WTC11 (cell line): ENCODE data around the gene DGKZ. TPM values are rescaled to one million over a fixed set of nuclear protein-coding genes. Genes with fewer than 3 reads are reported as not detected.

Source experiments
- ATAC-seq: fragments of 200-7000 bp; cut with Tn5 transposase; 2 replicates; pipeline ENCODE4 v1.10.0; 2021; ENCODE audit warnings: mild to moderate bottlenecking, moderate library complexity
- CTCF ChIA-PET: fragments of 300-600 bp; sonication (Branson Sonifier 250); formaldehyde crosslinking; loops from one replicate; lab custom pipeline; 2021; ENCODE audit warnings: antibody characterized with exemption; lab: Charles Lee
- POLR2A ChIA-PET: fragments of 350-600 bp; sonication (Branson Sonifier 250); formaldehyde crosslinking; loops from one replicate; lab custom pipeline; 2021; ENCODE audit warnings: antibody characterized with exemption; lab: Charles Lee
- DNase-seq: peaks from one replicate; pipeline ENCODE4 v3.0.0; 2021; ENCODE audit warnings: low spot score
- H3K27ac Mint-ChIP-seq: 2 replicates; pipeline ENCODE4 v1.8.0; 2021; ENCODE audit warnings: mixed read lengths
- H3K27me3 Mint-ChIP-seq: 2 replicates; pipeline ENCODE4 v1.8.0; 2021; ENCODE audit warnings: low read depth, mild to moderate bottlenecking, moderate library complexity, mixed read lengths
- H3K36me3 Mint-ChIP-seq: 2 replicates; pipeline ENCODE4 v1.8.0; 2021; ENCODE audit warnings: mixed read lengths
- H3K4me1 Mint-ChIP-seq: 2 replicates; pipeline ENCODE4 v1.8.0; 2022; ENCODE audit warnings: mixed read lengths
- H3K4me3 Mint-ChIP-seq: 2 replicates; pipeline ENCODE4 v1.8.0; 2021; ENCODE audit warnings: mild to moderate bottlenecking, moderate library complexity, mixed read lengths
- H3K9me3 Mint-ChIP-seq: 2 replicates; pipeline ENCODE4 v1.8.0; 2021; ENCODE audit warnings: mixed read lengths
- CBFB ChIP-seq: sonication (generic); formaldehyde crosslinking; IDR thresholded peaks from 2 replicates; pipeline ENCODE4 v1.8.1; 2022; ENCODE audit warnings: mild to moderate bottlenecking, low read depth, missing genetic modification reagents
- NFYB ChIP-seq: sonication (generic); formaldehyde crosslinking; conservative IDR thresholded peaks from 2 replicates; pipeline ENCODE4 v1.8.0; 2022; ENCODE audit warnings: low read depth, missing genetic modification reagents
- OVOL2 ChIP-seq: fragments of 250-450 bp; sonication (Bioruptor Pico); IDR thresholded peaks from 2 replicates; pipeline ENCODE4 v1.9.0; 2021; ENCODE audit warnings: mild to moderate bottlenecking, borderline replicate concordance
- PRRX2 ChIP-seq: fragments of 250-450 bp; sonication (Bioruptor Pico); IDR thresholded peaks from 2 replicates; pipeline ENCODE4 v1.8.0; 2021; ENCODE audit warnings: mild to moderate bottlenecking
- TCF7 ChIP-seq: sonication (generic); formaldehyde crosslinking; IDR thresholded peaks from 2 replicates; pipeline ENCODE4 v1.8.0; 2022; ENCODE audit warnings: mild to moderate bottlenecking, low read depth, missing genetic modification reagents, moderate library complexity
- TEAD1 ChIP-seq: sonication (generic); formaldehyde crosslinking; IDR thresholded peaks from 2 replicates; pipeline ENCODE4 v1.8.0; 2022; ENCODE audit warnings: mild to moderate bottlenecking, missing genetic modification reagents
- ZBTB21 ChIP-seq: sonication (generic); formaldehyde crosslinking; IDR thresholded peaks from 2 replicates; pipeline ENCODE4 v1.8.1; 2023; ENCODE audit warnings: mild to moderate bottlenecking, missing genetic modification reagents, borderline replicate concordance
- ZNF121 ChIP-seq: sonication (generic); formaldehyde crosslinking; IDR thresholded peaks from 2 replicates; pipeline ENCODE4 v1.8.0; 2023; ENCODE audit warnings: missing genetic modification reagents
- total RNA-seq: library from RNA; stranded (reverse); gene quantifications from 3 replicates; pipeline ENCODE4 v1.2.3, GENCODE V29; 2021
- TF ChIP-seq, protein P1 (sequence below): fragments of 250-450 bp; sonication (Bioruptor Pico); conservative IDR thresholded peaks from 2 replicates; pipeline ENCODE4 v1.9.0; 2021; ENCODE audit warnings: mild to moderate bottlenecking
- TF ChIP-seq, protein P2 (sequence below): fragments of 250-450 bp; sonication (Bioruptor Pico); IDR thresholded peaks from 2 replicates; pipeline ENCODE4 v2.1.2; 2022; ENCODE audit warnings: mild to moderate bottlenecking, moderate library complexity
- TF ChIP-seq, protein P3 (sequence below): sonication (generic); formaldehyde crosslinking; IDR thresholded peaks from 2 replicates; pipeline ENCODE4 v1.8.1; 2022; ENCODE audit warnings: mild to moderate bottlenecking, missing genetic modification reagents, moderate library complexity, borderline replicate concordance
- TF ChIP-seq, protein P4 (sequence below): sonication (generic); formaldehyde crosslinking; IDR thresholded peaks from 2 replicates; pipeline ENCODE4 v1.8.0; 2022; ENCODE audit warnings: mild to moderate bottlenecking, missing genetic modification reagents
- TF ChIP-seq, protein P5 (sequence below): fragments of 250-450 bp; sonication (Bioruptor Pico); IDR thresholded peaks from 2 replicates; pipeline ENCODE4 v1.9.0; 2021; ENCODE audit warnings: mild to moderate bottlenecking
- TF ChIP-seq, protein P6 (sequence below): sonication (generic); formaldehyde crosslinking; IDR thresholded peaks from 2 replicates; pipeline ENCODE4 v1.8.0; 2022; ENCODE audit warnings: mild to moderate bottlenecking, missing genetic modification reagents
- TF ChIP-seq, protein P7 (sequence below): sonication (generic); formaldehyde crosslinking; IDR thresholded peaks from 2 replicates; pipeline ENCODE4 v1.8.1; 2023; ENCODE audit warnings: mild to moderate bottlenecking, missing genetic modification reagents

Gene DGKZ
- total RNA-seq, 1 experiment from 2014 or later, result 139 TPM

DNA sequence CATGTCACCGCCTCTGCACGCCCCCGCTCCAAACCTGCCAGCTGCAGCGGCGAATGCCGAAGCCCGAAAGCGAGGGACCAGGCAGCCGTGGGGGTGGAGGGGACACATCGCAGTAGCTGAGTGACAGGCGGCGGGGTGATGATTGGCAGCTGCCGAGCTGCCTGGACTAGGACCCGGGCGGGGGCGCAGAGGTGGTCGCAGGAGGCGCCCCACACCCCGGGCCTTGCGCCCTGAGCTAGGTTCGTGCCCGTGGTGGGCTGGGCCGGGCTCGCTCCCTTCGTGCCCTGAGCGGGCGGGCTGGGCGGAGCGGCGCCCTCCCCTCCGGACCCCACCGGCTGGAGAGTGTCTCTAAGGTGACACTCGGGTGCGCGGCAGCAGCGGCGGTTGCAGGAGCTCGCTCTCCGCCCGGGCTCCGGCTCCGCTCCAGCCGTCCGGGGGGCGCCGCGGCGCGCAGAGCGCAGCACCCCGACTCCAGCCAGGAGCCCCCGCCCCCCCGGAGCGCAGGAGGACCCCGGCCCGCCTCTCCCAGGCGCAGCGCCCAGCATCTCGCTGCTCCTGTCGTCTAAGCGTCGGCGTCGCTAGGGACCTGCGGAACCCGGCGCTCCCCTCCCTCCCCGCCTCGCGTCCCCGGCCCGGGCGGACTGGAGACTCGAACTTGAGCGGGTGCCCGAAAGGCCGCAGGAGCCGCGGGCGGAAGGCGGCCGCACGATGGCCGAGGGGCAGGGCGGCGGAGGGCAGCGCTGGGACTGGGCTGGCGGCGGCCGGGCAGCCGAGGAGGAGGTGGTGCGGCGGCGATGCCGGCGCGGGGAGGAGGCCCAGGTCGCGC lies 14.5 kb upstream of the DGKZ start (continued):
- TF ChIP-seq CBFB (CRISPR knock-in tag) (no peak), TCF7 (CRISPR knock-in tag) (no peak)
- TF ChIP-seq, protein P1, sequence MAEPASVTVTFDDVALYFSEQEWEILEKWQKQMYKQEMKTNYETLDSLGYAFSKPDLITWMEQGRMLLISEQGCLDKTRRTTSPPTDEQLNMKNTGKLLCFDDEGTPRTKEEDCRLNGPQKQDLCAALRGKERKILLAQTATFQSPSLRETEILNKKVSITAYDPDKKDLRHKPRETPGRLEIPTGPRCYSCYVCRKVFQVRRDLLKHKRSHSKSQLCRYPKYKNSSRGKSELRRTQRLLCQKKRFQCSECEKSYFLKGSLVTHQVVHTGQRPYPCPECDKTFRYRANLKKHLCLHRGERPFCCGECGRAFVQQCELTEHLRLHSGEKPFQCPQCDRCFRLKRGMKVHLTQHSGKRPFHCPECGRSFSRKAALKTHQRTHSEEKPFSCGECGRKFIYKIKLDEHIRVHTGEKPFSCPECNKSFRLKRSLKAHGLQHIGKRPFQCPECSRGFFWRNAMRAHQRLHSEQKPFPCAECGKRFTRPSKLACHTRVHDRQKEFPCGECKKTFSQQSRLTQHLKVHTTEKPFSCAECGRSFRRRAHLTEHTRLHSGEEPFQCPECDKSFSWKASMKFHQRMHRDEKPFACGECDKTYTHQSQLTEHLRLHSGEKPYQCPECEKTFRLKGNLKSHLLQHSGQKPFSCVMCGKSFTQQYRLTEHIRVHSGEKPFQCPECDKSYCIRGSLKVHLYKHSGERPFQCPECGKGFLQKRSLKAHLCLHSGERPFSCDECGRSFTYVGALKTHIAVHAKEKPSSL (CRISPR knock-in tag), result no peak
- TF ChIP-seq, protein P2, sequence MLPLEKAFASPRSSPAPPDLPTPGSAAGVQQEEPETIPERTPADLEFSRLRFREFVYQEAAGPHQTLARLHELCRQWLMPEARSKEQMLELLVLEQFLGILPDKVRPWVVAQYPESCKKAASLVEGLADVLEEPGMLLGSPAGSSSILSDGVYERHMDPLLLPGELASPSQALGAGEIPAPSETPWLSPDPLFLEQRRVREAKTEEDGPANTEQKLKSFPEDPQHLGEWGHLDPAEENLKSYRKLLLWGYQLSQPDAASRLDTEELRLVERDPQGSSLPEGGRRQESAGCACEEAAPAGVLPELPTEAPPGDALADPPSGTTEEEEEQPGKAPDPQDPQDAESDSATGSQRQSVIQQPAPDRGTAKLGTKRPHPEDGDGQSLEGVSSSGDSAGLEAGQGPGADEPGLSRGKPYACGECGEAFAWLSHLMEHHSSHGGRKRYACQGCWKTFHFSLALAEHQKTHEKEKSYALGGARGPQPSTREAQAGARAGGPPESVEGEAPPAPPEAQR, result no peak
- TF ChIP-seq, all 79 proteins: peak for 16

DNA sequence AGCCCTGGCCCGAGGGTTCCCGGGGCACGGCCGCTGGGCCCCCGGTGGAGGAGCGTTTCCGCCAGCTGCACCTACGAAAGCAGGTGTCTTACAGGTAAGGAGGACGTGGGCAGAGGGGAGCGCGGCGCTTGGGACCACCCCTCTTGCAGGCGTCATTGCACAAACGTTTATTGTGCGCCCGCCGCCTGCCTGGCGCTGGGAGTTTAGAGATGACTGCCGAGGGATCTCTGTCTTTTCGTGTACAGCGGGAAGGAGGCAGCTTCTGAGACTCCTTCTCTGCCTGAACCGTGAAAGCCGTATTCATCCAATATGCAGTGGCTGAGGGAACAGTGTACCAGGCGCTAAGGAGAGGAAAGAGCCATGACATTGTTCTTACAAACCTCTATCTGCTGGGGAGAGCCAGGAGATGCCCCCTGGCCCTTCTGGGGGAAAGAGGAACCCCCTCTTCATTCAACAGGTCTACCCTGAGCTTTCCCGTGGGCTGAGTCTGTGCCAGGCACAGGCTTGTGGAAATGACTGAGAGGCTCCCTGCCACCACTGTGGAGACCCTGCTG lies 13.8 kb upstream of the DGKZ start:
- ATAC-seq (no peak), DNase-seq (peak; percentile 52)
- Mint-ChIP-seq H3K4me1 (peaks cover 74% of the 10 kb centered on the region), H3K36me3 (no peaks in the 10 kb centered on the region), H3K9me3 (no peaks in the 10 kb centered on the region), H3K4me3 (peak overlapping the region; percentile 68), H3K27me3 (peaks cover 53% of the 10 kb centered on the region), H3K27ac (no peak overlapping the region)
- TF ChIP-seq TEAD1 (CRISPR knock-in tag) (0 out of 2 replicates have a peak, but pooled peaks have one; percentile 34), ZNF121 (0 out of 2 replicates have a peak, but pooled peaks have one; percentile 43), PRRX2 (CRISPR knock-in tag) (no peak), OVOL2 (CRISPR knock-in tag) (no peak), ZBTB21 (no peak)
- TF ChIP-seq, protein P3, sequence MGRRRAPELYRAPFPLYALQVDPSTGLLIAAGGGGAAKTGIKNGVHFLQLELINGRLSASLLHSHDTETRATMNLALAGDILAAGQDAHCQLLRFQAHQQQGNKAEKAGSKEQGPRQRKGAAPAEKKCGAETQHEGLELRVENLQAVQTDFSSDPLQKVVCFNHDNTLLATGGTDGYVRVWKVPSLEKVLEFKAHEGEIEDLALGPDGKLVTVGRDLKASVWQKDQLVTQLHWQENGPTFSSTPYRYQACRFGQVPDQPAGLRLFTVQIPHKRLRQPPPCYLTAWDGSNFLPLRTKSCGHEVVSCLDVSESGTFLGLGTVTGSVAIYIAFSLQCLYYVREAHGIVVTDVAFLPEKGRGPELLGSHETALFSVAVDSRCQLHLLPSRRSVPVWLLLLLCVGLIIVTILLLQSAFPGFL (CRISPR knock-in tag), result no peak
- TF ChIP-seq, protein P4, sequence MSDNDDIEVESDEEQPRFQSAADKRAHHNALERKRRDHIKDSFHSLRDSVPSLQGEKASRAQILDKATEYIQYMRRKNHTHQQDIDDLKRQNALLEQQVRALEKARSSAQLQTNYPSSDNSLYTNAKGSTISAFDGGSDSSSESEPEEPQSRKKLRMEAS (CRISPR knock-in tag), result 0 out of 2 replicates have a peak, but pooled peaks have one; percentile 25
- TF ChIP-seq, protein P5, sequence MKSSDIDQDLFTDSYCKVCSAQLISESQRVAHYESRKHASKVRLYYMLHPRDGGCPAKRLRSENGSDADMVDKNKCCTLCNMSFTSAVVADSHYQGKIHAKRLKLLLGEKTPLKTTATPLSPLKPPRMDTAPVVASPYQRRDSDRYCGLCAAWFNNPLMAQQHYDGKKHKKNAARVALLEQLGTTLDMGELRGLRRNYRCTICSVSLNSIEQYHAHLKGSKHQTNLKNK (CRISPR knock-in tag), result no peak
- TF ChIP-seq, protein P6, sequence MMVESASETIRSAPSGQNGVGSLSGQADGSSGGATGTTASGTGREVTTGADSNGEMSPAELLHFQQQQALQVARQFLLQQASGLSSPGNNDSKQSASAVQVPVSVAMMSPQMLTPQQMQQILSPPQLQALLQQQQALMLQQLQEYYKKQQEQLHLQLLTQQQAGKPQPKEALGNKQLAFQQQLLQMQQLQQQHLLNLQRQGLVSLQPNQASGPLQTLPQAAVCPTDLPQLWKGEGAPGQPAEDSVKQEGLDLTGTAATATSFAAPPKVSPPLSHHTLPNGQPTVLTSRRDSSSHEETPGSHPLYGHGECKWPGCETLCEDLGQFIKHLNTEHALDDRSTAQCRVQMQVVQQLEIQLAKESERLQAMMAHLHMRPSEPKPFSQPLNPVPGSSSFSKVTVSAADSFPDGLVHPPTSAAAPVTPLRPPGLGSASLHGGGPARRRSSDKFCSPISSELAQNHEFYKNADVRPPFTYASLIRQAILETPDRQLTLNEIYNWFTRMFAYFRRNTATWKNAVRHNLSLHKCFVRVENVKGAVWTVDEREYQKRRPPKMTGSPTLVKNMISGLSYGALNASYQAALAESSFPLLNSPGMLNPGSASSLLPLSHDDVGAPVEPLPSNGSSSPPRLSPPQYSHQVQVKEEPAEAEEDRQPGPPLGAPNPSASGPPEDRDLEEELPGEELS, result 0 out of 2 replicates have a peak, but pooled peaks have one; percentile 44
- ChIA-PET CTCF (interaction anchor here (0.6 to 3.5 kb wide), 12 partner anchors 11 to 94 kb away, joined by 3 to 25 read pairs (median 6); partner anchors contain the start of gene CREB3L1), POLR2A (interaction anchor here (0.9 to 1.1 kb wide), 2 partner anchors 12 to 91 kb away, joined by 3 read pairs; no protein-coding TSS in a partner anchor)

DNA sequence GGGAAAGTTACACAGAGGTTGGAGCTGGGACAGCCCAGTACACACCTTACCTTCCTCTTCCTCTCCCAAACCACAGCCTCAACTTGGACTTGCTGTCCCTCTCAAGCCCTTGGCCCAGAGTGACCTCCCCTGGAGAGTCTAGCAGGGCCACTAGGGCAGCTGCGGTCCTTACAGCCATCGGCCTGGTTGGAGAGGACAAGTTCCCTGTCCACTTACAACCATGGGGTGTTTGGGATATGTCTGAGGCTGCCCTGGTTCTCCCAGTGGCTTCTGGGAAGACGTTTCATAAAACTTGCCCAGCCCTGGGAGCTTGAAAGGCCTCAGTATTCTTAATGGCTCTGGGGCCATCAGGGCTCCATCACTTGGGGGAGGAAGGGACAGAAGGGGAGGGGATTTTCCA lies 13.1 kb upstream of the DGKZ start:
- no peak for TF ChIP-seq NFYB (CRISPR knock-in tag)
- TF ChIP-seq, protein P7, sequence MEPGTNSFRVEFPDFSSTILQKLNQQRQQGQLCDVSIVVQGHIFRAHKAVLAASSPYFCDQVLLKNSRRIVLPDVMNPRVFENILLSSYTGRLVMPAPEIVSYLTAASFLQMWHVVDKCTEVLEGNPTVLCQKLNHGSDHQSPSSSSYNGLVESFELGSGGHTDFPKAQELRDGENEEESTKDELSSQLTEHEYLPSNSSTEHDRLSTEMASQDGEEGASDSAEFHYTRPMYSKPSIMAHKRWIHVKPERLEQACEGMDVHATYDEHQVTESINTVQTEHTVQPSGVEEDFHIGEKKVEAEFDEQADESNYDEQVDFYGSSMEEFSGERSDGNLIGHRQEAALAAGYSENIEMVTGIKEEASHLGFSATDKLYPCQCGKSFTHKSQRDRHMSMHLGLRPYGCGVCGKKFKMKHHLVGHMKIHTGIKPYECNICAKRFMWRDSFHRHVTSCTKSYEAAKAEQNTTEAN (CRISPR knock-in tag), result 0 out of 2 replicates have a peak, but pooled peaks have one; percentile 50
- TF ChIP-seq, protein P3 (CRISPR knock-in tag), result no peak
- no peak for DNase-seq
- CTCF ChIA-PET, result interaction anchor here (0.6 to 3.5 kb wide), 6 partner anchors 10 to 38 kb away, joined by 3 to 25 read pairs (median 14); no protein-coding TSS in a partner anchor
- Mint-ChIP-seq H3K4me3 (peak overlapping the region; percentile 68), H3K4me1 (peaks cover 80% of the 10 kb centered on the region), H3K36me3 (no peaks in the 10 kb centered on the region), H3K27me3 (peaks cover 52% of the 10 kb centered on the region), H3K27ac (no peak overlapping the region), H3K9me3 (no peaks in the 10 kb centered on the region)
- POLR2A ChIA-PET, result interaction anchor here (0.9 kb wide), 1 partner anchor 11 kb away, joined by 3 read pairs; no protein-coding TSS in a partner anchor
- no peak for ATAC-seq
